CD14-positive monocyte (primary cell): ENCODE measurements around the gene RHOBTB1. TPM values are rescaled to one million over a fixed set of nuclear protein-coding genes. Genes with fewer than 3 reads are reported as not detected.

Experiments
- DNase-seq, 3 donors: peaks; one replicate each; pipeline ENCODE4 v3.0.0-alpha.2; 2011 to 2022
- H2AFZ ChIP-seq: 2 replicates; pipeline ENCODE4 v1.6.0; 2012; ENCODE audit warnings: mild to moderate bottlenecking, low read depth, low read length, inconsistent platforms; ENCODE audit not compliant: insufficient read depth, poor library complexity, severe bottlenecking
- H3K27ac ChIP-seq, 2 donors: 1 replicate in 1 of 2; 2 replicates in 1 of 2; pipeline ENCODE4 v1.5.1; 2012 to 2013; ENCODE audit warnings: low read length in 2 of 2, control low read depth in 1 of 2, inconsistent platforms in 1 of 2, low read depth in 1 of 2, mild to moderate bottlenecking in 1 of 2
- H3K27me3 ChIP-seq, 2 donors: one replicate each; pipeline versions ENCODE4 v1.6.0 to v1.6.1; 2011 to 2013; ENCODE audit warnings: low read length in 2 of 2; ENCODE audit not compliant: control insufficient read depth in 2 of 2, insufficient read depth in 2 of 2
- H3K36me3 ChIP-seq, 2 donors: replicated peaks in 1 of 2; 1 replicate in 1 of 2; 2 replicates in 1 of 2; pipeline versions ENCODE4 v1.5.1 to v1.6.1; 2012 to 2013; ENCODE audit warnings: low read length in 2 of 2, control low read depth in 1 of 2, inconsistent platforms in 1 of 2, mild to moderate bottlenecking in 1 of 2; ENCODE audit not compliant: insufficient read depth in 2 of 2, control insufficient read depth in 1 of 2
- H3K4me1 ChIP-seq, 2 donors: 1 replicate in 1 of 2; 2 replicates in 1 of 2; pipeline versions ENCODE4 v1.5.1 to v1.6.1; 2012 to 2013; ENCODE audit warnings: low read length in 2 of 2, control low read depth in 1 of 2, inconsistent platforms in 1 of 2, mild to moderate bottlenecking in 1 of 2, moderate library complexity in 1 of 2; ENCODE audit not compliant: insufficient read depth in 2 of 2, control insufficient read depth in 1 of 2
- H3K4me2 ChIP-seq: replicated peaks from 2 replicates; pipeline ENCODE3; 2012; ENCODE audit warnings: low read length, moderate library complexity, mild to moderate bottlenecking; ENCODE audit not compliant: poor library complexity, severe bottlenecking; ENCODE audit errors: extremely low read depth
- H3K4me3 ChIP-seq, 3 experiments: fragments of 200-600 bp in 1 of 3; sonication (generic) in 1 of 3; replicated peaks in 1 of 3; 1 replicate in 2 of 3; 2 replicates in 1 of 3; pipeline ENCODE4 v1.5.1; 2011 to 2013; ENCODE audit warnings: low read length in 3 of 3, mild to moderate bottlenecking in 3 of 3, control low read depth in 2 of 3, low read depth in 2 of 3, inconsistent platforms in 1 of 3, moderate library complexity in 1 of 3
- H3K79me2 ChIP-seq: 2 replicates; pipeline ENCODE4 v1.6.0; 2012; ENCODE audit warnings: mild to moderate bottlenecking, control low read depth, inconsistent platforms, low read length, moderate library complexity; ENCODE audit not compliant: insufficient read depth
- H3K9ac ChIP-seq: 2 replicates; pipeline ENCODE4 v1.6.0; 2017; ENCODE audit warnings: low read length, mild to moderate bottlenecking; ENCODE audit not compliant: insufficient read depth, poor library complexity, severe bottlenecking
- H3K9me3 ChIP-seq, 2 donors: replicated peaks in 1 of 2; 1 replicate in 1 of 2; 2 replicates in 1 of 2; pipeline versions ENCODE4 v1.5.1 to v1.6.1; 2012 to 2013; ENCODE audit warnings: low read length in 2 of 2, control low read depth in 1 of 2; ENCODE audit not compliant: control insufficient read depth in 1 of 2, insufficient read depth in 1 of 2
- H4K20me1 ChIP-seq: 2 replicates; pipeline ENCODE4 v1.6.0; 2012; ENCODE audit warnings: mild to moderate bottlenecking, low read length, control low read depth, moderate library complexity; ENCODE audit not compliant: insufficient read depth
- H3K27ac Mint-ChIP-seq, 7 donors: one replicate each; pipeline ENCODE4 v1.8.0; 2020; ENCODE audit warnings: mild to moderate bottlenecking in 7 of 7, mixed read lengths in 7 of 7, moderate library complexity in 6 of 7, inconsistent platforms in 2 of 7
- H3K27me3 Mint-ChIP-seq, 3 donors: one replicate each; pipeline ENCODE4 v1.8.0; 2021 to 2022; ENCODE audit warnings: low read depth in 3 of 3, mild to moderate bottlenecking in 3 of 3, mixed read lengths in 3 of 3, moderate library complexity in 3 of 3, inconsistent platforms in 1 of 3
- H3K36me3 Mint-ChIP-seq, 2 donors: one replicate each; pipeline ENCODE4 v1.8.0; 2020; ENCODE audit warnings: mixed read lengths in 2 of 2, inconsistent platforms in 1 of 2, mild to moderate bottlenecking in 1 of 2
- H3K4me1 Mint-ChIP-seq: one replicate; pipeline ENCODE4 v1.8.0; 2020; ENCODE audit warnings: mild to moderate bottlenecking, mixed read lengths
- H3K4me3 Mint-ChIP-seq, 2 donors: one replicate each; pipeline ENCODE4 v1.8.0; 2020; ENCODE audit warnings: mild to moderate bottlenecking in 2 of 2, mixed read lengths in 2 of 2, moderate library complexity in 1 of 2
- H3K9me3 Mint-ChIP-seq, 7 donors: one replicate each; pipeline ENCODE4 v1.8.0; 2020 to 2022; ENCODE audit warnings: mixed read lengths in 7 of 7, mild to moderate bottlenecking in 6 of 7, moderate library complexity in 6 of 7, inconsistent platforms in 2 of 7
- WGBS: methylation state at CpG from one replicate; pipeline ENCODE4 v1.1.5; 2013; ENCODE audit warnings: missing lambda C conversion rate; ENCODE audit not compliant: insufficient coverage; 5-methylcytosine and 5-hydroxymethylcytosine counted together
- intact Hi-C, 2 donors: fragments of 100-400 bp; cut with micrococcal nuclease; formaldehyde crosslinking; loops; one replicate each; pipeline versions ENCODE4 v1.15.0 to v1.15.1; 2023
- polyA plus RNA-seq, 3 donors: library from polyadenylated mRNA; depleted of rRNA in 1 of 3; unstranded in 2 of 3; stranded (reverse) in 1 of 3; fragments of 300-500 nt in 2 of 3; fragments of >200 nt in 1 of 3; fragmentation: Illumina TruSeq in 2 of 3; gene quantifications; 1 replicate in 2 of 3; 2 replicates in 1 of 3; pipeline ENCODE4 v1.2.3, GENCODE V29; 2012 to 2021
- TF ChIP-seq, protein P1 (sequence below): fragments of 200-600 bp; IDR thresholded peaks from one replicate; pipeline ENCODE4 v1.8.0; 2022; ENCODE audit warnings: antibody characterized with exemption, mild to moderate bottlenecking

RHOBTB1 gene
- polyA plus RNA-seq, 3 donors, result 0.41 to 0.96 (median 0.62) TPM

DNA sequence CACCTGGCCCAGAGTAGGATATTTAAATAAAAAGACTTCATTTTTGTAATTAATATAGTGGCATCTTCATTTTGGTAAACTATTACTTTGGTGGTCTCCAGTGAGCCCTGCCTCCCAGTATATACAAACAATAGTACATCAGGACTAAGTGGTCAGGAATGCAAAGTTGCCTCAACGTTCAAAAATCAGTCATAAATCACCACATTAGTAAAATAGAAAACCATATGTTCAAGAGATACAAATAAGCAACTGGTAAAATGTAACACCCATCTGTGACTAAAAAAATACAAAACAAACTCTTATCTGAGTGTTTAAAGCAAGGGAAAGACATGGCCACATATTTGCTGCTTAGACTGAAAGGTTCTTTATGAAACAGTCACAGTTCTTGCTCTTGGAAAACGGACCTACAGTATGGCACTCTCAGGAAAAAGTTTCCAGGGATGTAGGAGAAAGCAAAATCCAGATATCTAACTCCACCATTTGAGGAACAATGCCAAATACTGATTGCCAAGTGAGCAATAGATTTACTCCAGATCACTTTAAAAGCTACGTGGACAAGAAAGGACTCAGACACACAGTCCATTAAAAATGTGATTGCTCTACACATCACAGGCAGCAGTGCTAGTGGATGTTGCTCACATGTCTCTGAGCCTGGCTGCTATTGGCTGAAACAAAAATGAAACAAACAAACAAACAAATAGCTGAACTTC is 15.1 kb upstream of the RHOBTB1 start:
- peaks cover 0 to 1% (median 0%) of the 10 kb centered on the region in 3 donors for H3K27me3 Mint-ChIP-seq
- H3K79me2 ChIP-seq, result no peaks in the 10 kb centered on the region
- WGBS, result 100% methylated on average over 1 of the region's 3 CpGs
- H3K9ac ChIP-seq, result no peak overlapping the region
- H3K27ac ChIP-seq, result no peak overlapping the region
- no peaks in the 10 kb centered on the region for H3K4me1 ChIP-seq
- H2AFZ ChIP-seq, result no peak overlapping the region
- no peaks in the 10 kb centered on the region for H3K27me3 ChIP-seq
- TF ChIP-seq, protein P1, sequence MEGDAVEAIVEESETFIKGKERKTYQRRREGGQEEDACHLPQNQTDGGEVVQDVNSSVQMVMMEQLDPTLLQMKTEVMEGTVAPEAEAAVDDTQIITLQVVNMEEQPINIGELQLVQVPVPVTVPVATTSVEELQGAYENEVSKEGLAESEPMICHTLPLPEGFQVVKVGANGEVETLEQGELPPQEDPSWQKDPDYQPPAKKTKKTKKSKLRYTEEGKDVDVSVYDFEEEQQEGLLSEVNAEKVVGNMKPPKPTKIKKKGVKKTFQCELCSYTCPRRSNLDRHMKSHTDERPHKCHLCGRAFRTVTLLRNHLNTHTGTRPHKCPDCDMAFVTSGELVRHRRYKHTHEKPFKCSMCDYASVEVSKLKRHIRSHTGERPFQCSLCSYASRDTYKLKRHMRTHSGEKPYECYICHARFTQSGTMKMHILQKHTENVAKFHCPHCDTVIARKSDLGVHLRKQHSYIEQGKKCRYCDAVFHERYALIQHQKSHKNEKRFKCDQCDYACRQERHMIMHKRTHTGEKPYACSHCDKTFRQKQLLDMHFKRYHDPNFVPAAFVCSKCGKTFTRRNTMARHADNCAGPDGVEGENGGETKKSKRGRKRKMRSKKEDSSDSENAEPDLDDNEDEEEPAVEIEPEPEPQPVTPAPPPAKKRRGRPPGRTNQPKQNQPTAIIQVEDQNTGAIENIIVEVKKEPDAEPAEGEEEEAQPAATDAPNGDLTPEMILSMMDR, result no peak
- no peaks in the 10 kb centered on the region for H3K9me3 Mint-ChIP-seq
- H3K4me3 Mint-ChIP-seq, result no peak overlapping the region
- H4K20me1 ChIP-seq, result no peaks in the 10 kb centered on the region
- no peaks in the 10 kb centered on the region for H3K9me3 ChIP-seq
- no peak overlapping the region for H3K4me2 ChIP-seq
- intact Hi-C loops, result no loop called here
- H3K27ac Mint-ChIP-seq, result no peak overlapping the region
- no peaks in the 10 kb centered on the region for H3K36me3 ChIP-seq
- peaks cover under 1% of the 10 kb centered on the region for H3K4me1 Mint-ChIP-seq
- DNase-seq, result no peak
- H3K4me3 ChIP-seq, result no peak overlapping the region
- H3K36me3 Mint-ChIP-seq, result no peaks in the 10 kb centered on the region

DNA sequence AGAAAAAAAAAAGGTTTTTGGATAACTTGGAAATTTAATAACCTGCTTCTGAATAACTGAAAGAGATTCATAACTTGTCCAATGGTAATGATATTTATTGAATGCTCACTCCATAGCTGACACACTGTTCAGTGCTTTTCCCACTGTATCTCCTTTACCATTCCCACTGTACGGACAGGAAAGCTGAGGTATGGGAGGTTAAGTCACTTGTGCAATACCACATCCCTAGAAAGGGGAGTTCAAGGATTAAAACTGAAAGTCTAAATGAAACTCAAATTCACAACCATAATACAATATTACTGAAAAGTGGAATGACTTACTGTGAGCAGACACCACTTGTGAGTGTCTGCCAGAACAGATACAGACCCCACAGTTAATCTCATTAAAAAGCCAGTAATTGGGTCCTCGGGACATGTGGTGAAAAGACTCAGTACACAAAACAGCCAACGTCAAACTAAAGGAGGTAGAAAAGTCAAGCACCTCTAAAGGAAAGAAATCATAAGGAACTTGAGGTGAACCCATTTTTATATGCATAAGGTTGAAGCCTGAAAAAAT is 13.8 kb upstream of the RHOBTB1 start:
- Mint-ChIP-seq H3K27ac (no peak overlapping the region), H3K27me3 (peaks cover 0 to 1% (median 0%) of the 10 kb centered on the region in 3 donors), H3K9me3 (no peaks in the 10 kb centered on the region), H3K36me3 (no peaks in the 10 kb centered on the region), H3K4me1 (no peaks in the 10 kb centered on the region), H3K4me3 (no peak overlapping the region)
- Histone ChIP-seq H4K20me1 (no peaks in the 10 kb centered on the region), H3K9ac (no peak overlapping the region), H3K27me3 (no peaks in the 10 kb centered on the region), H3K79me2 (no peaks in the 10 kb centered on the region), H3K27ac (no peak overlapping the region), H3K36me3 (no peaks in the 10 kb centered on the region), H3K4me3 (no peak overlapping the region), H3K9me3 (no peaks in the 10 kb centered on the region), H2AFZ (no peak overlapping the region), H3K4me1 (no peaks in the 10 kb centered on the region), H3K4me2 (no peak overlapping the region)
- TF ChIP-seq, protein P1, result no peak
- intact Hi-C loops, result no loop called here
- DNase-seq, result no peak
- no CpG with 5 or more reads among the region's 3 CpGs for WGBS
